AG04450 (cell line): ENCODE results near the gene LEAP2. TPM values are rescaled to one million over a fixed set of nuclear protein-coding genes. Genes with fewer than 3 reads are reported as not detected.

Experiments
- CTCF ChIA-PET: fragments of 300-600, 350-600 bp; formaldehyde crosslinking; extraction: SDS; loops from one replicate; lab custom pipeline; 2022; ENCODE audit warnings: antibody characterized with exemption, inconsistent platforms; lab: Charles Lee
- POLR2A ChIA-PET: fragments of 350-600 bp; formaldehyde crosslinking; extraction: SDS; loops from one replicate; lab custom pipeline; 2021; ENCODE audit warnings: antibody characterized with exemption, inconsistent platforms; lab: Yijun Ruan, JAX
- DNase-seq: peaks from one replicate; pipeline ENCODE4 v3.0.0-alpha.2; 2011; ENCODE audit warnings: low read depth, low spot score
- H3K27ac ChIP-seq: one replicate; pipeline ENCODE4 v1.5.1; 2012; ENCODE audit warnings: low read depth, low read length, control low read depth
- H3K27me3 ChIP-seq: one replicate; pipeline ENCODE4 v1.6.0; 2012; ENCODE audit warnings: low read length; ENCODE audit not compliant: control insufficient read depth, insufficient read depth
- H3K4me3 ChIP-seq: 2 replicates; pipeline ENCODE4 v1.5.1; 2011; ENCODE audit warnings: mild to moderate bottlenecking, low read depth, low read length, control low read depth
- H3K9me3 ChIP-seq: 2 replicates; pipeline ENCODE4 v1.5.1; 2012; ENCODE audit warnings: low read length; ENCODE audit not compliant: control insufficient read depth, insufficient read depth
- polyA minus RNA-seq: library from RNA; depleted of rRNA, polyadenylated mRNA; stranded (reverse); fragments of >200 nt; gene quantifications from 2 replicates; pipeline ENCODE4 v1.2.3, GENCODE V29; 2011; rRNA and poly(A)+ RNA removed
- polyA plus RNA-seq: library from polyadenylated mRNA; depleted of rRNA; stranded (reverse); fragments of >200 nt; gene quantifications from 2 replicates; pipeline ENCODE4 v1.2.3, GENCODE V29; 2011; rRNA removed
- TF ChIP-seq, protein P1 (sequence below): IDR thresholded peaks from 2 replicates; pipeline ENCODE4 v1.5.1; 2011; ENCODE audit warnings: low read depth, low read length, control low read depth, inconsistent platforms

The LEAP2 gene
- 0.61 and 0.91 TPM in 2 replicates for polyA plus RNA-seq
- polyA minus RNA-seq: 0.51 and 0.65 TPM in 2 replicates

DNA sequence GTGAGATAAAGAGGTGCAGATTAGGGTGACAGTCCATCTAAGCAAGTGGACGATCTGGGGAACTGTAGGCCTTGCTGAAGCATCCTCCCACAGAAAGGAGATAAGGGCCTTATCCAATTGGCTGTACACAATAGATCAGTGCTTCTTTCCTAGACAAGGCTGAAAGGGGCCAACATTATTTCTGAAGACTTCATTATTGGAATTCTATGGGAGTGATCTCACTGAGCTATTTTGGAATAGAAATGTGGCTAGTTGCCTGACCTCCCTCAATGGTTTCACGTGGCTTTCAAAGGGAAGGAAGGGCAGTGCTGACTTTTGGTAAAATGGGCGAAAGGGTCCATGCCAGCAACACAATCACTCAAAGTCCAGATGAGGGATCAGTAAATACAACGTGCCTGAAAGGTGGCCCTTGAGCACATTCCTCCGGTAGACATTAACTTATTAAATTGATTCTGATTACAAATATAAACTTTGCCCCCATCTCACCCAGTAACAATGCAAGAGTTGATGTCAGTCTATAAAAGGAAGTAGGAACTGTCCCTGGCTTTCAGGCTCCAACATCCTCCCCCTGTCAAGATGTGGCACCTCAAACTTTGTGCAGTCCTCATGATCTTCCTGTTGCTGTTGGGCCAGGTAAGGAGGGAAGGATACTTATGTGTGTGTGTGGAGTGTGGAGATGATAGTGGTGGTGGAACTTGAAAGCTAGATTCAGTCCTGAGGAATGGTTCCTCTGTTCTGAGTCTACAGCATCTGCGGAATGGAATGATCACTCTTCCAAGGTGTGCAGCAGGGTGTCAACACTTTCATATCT is at the start of gene LEAP2:
Gene LEAP2, plus strand, starts transcription at position 550 of the 811 bp plus-strand sequence. Its CDS starts 27 bp downstream, at position 577.
- POLR2A ChIA-PET: no interaction called here
- no peak for DNase-seq
- CTCF ChIA-PET: interaction anchor here (2.4 kb wide), 1 partner anchor 10 kb away, joined by 8 read pairs; no protein-coding TSS in a partner anchor

DNA sequence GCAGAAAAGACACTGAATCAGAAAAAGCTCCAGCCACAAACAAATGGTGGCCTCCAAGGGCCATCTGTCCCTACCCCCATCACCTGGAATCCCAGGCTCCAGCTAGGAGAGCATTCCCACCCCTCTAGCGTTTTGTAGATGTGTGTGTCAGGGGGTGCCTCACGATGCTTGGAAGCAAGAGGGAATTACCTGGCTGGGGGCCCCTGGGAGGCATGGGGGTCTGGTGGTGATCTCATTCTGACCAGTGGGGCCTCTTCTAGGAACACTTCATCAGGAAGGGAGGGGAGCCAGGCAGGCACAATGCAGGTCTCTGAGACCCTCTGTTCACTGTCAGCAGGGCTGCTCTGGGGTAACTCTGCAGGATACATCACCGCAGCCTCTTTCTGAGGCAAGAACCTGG is 49.0 kb upstream of the LEAP2 start:
- ChIA-PET POLR2A (no interaction called here), CTCF (interaction anchor here (8.2 kb wide), 1 partner anchor 71 kb away, joined by 147 read pairs; no protein-coding TSS in a partner anchor)
- Histone ChIP-seq H3K4me3 (no peak overlapping the region), H3K27me3 (no peaks in the 10 kb centered on the region), H3K27ac (no peak overlapping the region), H3K9me3 (no peaks in the 10 kb centered on the region)
- TF ChIP-seq, protein P1, sequence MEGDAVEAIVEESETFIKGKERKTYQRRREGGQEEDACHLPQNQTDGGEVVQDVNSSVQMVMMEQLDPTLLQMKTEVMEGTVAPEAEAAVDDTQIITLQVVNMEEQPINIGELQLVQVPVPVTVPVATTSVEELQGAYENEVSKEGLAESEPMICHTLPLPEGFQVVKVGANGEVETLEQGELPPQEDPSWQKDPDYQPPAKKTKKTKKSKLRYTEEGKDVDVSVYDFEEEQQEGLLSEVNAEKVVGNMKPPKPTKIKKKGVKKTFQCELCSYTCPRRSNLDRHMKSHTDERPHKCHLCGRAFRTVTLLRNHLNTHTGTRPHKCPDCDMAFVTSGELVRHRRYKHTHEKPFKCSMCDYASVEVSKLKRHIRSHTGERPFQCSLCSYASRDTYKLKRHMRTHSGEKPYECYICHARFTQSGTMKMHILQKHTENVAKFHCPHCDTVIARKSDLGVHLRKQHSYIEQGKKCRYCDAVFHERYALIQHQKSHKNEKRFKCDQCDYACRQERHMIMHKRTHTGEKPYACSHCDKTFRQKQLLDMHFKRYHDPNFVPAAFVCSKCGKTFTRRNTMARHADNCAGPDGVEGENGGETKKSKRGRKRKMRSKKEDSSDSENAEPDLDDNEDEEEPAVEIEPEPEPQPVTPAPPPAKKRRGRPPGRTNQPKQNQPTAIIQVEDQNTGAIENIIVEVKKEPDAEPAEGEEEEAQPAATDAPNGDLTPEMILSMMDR: no peak
- DNase-seq: no peak

More for the DNA sequence above, at the start of gene LEAP2:
- Histone ChIP-seq H3K9me3 (no peaks in the 10 kb centered on the region), H3K27me3 (no peaks in the 10 kb centered on the region), H3K4me3 (no peak within 1 kb of the TSS), H3K27ac (no peak within 1 kb of the TSS)
- TF ChIP-seq, protein P1: no peak

DNA sequence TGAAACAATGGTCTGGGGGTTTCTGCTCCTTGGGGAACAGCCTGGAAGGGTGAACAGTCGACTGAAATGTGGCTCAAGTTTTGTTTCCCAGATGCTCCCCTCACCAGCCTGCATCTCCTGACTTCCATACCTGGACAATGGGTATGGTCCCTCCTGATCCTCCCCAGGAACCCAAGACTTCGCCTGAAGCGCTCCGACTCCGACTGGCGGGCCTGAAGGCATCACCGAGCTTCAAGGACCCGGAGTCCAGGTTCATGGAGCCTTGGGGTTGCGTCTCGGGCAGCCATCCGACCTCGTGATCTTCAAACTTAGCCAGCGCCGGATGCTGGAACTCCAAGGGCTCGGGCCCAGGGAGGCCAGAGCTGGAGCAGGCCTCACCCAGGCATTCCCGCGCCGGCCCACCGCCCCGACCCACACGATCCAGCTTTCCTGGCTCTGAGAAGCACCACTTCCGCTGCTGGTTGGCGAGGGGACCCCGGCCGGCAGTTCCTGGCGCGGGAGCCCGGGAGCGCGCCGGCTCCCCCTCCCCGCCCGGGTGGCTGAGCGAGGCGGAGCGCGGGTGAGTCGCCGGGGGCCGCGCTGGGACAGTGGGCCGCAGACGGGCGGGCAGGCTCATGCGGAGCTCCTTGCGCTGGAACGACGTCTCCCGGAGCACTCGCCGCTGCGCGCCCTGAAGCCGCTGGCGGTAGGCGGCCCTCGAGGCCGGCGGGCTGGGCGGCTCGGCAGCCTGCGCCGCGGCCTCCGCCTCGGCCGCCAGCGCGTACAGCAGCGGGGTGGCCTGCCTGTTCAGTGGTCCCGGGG is 48.2 kb upstream of the LEAP2 start:
- Histone ChIP-seq H3K27me3 (no peaks in the 10 kb centered on the region), H3K4me3 (no peak overlapping the region), H3K9me3 (no peaks in the 10 kb centered on the region), H3K27ac (no peak overlapping the region)
- ChIA-PET CTCF (no interaction called here), POLR2A (no interaction called here)
- TF ChIP-seq, protein P1: no peak
- no peak for DNase-seq

DNA sequence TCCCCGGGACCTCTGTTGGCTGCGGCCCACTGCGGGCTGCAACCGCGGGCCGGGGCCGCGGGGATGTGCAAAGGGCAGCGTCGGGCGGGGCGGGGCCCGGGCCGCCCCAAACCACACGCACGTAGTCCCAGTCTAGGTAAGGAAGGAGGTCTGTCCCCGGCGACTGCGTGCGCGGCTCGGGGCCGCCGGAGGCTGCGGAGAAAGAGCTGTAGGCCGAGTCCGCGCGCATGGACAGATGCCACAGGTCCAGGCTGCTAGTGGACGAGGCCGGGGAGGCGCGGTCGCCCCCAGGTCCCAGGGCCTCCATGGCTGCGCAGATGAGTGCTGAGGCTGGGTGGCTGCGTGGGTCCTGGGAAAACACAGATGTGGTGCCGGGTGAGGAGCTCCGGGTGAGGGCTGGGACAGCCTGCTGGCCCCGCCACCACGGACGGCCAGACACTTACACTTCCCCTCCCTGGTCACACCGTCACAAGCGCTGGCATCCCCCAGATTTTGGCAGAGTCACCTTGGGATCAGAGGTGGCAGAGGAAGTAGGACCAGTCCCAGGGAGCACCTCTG is 47.6 kb upstream of the LEAP2 start:
- CTCF ChIA-PET: interaction anchor here (1.2 to 5.3 kb wide), 3 partner anchors 8 to 439 kb away, joined by 3 to 35 read pairs (median 4); no protein-coding TSS in a partner anchor
- no peaks in the 10 kb centered on the region for H3K27me3 ChIP-seq
- H3K4me3 ChIP-seq: no peak overlapping the region
- TF ChIP-seq, protein P1: no peak
- no peak for DNase-seq
- H3K9me3 ChIP-seq: no peaks in the 10 kb centered on the region
- POLR2A ChIA-PET: no interaction called here
- H3K27ac ChIP-seq: no peak overlapping the region
